HG02970 (cell line): ENCODE data around the gene TACC3.

ENCODE experiments used
- ATAC-seq: cut with Tn5 transposase; IDR thresholded peaks from one replicate; pipeline ENCODE4 v1.9.1; 2021; ENCODE audit warnings: mild to moderate bottlenecking, moderate library complexity, moderate number of reproducible peaks; ENCODE audit not compliant: unreplicated experiment, low FRiP score

TACC3 gene

DNA sequence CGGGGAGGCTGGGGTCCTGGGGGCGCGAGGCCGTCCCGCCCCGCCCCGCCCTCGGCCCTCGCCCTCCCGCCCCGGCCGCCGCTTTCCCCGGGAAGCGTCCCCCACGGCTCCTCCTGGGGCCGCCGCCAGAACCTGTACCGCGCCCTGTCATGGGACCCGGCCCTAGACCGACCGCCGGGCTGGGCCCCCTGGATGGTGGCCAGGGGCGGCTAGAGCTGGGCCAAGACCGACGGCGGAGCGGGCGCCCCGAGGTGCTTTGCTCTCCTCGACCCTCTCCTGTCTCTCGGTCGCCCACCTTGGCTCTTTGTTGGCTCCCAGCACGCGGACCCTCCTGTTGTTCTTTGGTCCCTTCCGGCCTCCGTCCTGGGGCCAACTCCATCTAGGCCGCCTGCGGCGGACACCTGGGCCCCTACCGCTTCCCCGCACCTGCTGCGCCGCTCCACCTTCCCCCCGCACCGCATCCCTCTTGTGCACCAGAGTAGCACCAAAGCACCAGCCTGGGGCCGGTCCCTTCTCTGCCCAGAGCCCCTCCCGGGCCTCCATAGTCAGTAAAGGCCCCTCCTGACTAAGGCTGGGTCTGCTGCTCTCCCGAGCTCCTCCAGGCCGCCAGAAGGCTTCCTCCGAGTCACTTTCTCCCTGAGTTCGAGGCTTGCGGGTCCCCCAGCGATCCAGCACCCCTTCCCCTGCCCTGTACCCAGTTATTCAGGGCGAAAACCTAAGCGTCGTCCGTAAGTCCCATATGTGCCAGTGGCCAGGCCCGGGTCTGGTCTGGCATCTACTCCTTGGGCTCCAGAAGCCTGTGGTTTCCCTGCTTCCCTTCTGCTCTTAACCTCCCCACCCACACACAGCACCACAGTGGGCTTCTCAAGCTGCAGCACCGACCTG lies 587 bp downstream of the TACC3 start:
- ATAC-seq, result no peak

- no peak for ATAC-seq
These were observed 1.3 kb downstream of the TACC3 start for GRCh38 chr4:1722551-1723118.

DNA sequence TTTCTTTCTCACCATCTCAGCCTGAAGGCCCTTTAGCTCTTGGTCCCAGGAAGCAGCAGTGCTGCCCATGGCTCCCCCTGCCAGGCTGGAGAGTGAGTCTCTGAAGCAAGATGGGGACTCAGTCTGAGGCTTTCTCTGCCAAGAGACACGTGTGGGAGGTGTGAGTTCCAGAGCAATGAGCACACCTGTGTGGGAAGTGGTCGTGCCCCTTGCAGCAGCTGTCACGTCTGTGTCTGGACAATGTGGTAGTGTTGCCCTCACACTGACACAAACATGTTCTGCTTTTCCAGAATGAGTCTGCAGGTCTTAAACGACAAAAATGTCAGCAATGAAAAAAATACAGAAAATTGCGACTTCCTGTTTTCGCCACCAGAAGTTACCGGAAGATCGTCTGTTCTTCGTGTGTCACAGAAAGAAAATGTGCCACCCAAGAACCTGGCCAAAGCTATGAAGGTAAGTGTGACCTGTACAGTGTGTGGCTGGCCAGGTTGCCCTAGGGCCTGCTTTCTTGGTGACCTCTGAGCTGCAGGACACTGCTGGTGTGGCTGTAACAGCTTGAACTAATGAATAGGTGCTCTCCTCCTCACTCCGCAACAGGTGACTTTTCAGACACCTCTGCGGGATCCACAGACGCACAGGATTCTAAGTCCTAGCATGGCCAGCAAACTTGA lies 1.9 kb downstream of the TACC3 start:
- ATAC-seq, result no peak

- ATAC-seq, result no peak
These were observed 4.2 kb downstream of the TACC3 start for GRCh38 chr4:1725521-1725920.

DNA sequence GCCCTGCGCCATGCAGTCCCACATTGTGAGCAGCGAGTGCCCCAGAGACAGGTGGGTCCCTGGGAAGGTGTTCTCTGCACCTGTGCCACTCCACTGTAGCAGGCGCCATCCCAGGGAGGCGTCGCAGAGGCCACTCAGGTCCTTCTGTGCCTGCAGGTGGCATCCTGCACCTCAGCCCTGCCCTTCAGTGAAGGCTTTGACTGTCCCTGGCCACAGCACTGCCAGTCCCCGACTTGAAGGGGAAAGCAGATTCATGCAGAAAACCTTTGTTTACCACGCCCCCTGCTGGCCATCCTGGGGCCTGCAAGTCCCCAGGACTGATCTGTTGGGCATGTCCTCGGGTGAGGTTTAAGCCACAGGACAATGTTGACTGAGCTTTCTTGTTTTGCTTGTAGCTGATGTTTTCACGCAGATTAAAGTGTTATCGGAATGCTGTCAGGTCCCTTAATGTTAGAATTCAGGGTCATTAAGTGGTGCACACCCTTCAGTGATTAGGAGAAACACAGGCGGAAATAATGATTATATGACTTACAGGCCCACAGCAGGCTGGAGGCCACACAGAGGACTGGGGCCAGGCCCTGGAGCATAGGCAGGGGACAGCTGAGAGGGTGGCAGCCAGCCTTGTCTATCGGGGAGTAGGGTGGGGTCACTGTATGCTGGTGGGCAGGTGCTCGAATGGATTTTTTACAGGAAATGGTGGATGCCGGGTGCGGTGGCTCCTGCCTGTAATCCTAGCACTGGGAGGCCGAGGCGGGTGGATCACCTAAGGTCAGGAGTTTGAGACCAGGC lies 5.0 kb downstream of the TACC3 start:
- no peak for ATAC-seq

DNA sequence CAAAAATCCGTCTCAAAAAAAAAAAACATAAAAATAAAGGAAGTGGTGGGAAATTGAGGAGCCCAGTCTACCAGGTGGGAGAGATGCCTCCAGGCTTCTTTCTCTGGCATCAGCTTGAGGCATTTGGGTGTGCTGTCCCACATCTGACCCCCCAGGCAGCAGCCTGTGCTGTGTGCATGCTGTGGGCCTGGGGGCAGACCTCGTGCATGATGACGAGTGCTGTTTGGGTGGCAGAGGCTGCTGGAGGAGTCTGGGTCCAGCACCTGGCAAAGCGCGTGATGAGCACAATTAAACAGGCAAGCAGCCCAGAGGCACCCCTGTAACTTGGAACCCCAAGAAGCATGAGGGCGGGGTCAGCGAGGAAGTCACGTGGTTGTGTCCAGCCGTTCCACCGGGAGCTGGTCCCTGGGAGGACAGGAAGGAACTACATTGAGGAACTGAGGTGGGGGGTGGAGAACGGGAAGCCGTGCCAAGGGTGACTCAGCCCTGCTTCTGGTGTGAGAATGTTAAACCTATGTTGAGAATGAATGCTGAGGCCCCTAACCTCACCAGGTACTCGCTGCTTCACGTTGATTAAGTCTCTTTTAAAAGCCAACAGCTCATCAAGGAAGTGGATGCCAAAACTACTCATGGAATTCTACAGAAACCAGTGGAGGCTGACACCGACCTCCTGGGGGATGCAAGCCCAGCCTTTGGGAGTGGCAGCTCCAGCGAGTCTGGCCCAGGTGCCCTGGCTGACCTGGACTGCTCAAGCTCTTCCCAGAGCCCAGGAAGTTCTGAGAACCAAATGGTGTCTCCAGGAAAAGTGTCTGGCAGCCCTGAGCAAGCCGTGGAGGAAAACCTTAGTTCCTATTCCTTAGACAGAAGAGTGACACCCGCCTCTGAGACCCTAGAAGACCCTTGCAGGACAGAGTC lies 6.1 kb downstream of the TACC3 start:
- no peak for ATAC-seq

DNA sequence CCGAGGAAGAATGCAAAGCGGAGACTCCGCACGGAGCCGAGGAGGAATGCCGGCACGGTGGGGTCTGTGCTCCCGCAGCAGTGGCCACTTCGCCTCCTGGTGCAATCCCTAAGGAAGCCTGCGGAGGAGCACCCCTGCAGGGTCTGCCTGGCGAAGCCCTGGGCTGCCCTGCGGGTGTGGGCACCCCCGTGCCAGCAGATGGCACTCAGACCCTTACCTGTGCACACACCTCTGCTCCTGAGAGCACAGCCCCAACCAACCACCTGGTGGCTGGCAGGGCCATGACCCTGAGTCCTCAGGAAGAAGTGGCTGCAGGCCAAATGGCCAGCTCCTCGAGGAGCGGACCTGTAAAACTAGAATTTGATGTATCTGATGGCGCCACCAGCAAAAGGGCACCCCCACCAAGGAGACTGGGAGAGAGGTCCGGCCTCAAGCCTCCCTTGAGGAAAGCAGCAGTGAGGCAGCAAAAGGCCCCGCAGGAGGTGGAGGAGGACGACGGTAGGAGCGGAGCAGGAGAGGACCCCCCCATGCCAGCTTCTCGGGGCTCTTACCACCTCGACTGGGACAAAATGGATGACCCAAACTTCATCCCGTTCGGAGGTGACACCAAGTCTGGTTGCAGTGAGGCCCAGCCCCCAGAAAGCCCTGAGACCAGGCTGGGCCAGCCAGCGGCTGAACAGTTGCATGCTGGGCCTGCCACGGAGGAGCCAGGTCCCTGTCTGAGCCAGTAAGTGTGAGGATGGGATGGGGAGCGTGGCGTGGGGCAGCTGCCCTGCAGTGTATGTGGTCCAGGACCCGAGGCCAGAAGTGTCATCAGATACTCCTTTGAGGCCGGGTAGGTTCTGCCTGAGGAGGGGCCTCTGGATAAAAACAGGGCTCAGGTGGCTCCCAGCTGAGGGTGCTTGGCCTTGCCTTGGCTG lies 7.0 kb downstream of the TACC3 start:
- no peak for ATAC-seq

DNA sequence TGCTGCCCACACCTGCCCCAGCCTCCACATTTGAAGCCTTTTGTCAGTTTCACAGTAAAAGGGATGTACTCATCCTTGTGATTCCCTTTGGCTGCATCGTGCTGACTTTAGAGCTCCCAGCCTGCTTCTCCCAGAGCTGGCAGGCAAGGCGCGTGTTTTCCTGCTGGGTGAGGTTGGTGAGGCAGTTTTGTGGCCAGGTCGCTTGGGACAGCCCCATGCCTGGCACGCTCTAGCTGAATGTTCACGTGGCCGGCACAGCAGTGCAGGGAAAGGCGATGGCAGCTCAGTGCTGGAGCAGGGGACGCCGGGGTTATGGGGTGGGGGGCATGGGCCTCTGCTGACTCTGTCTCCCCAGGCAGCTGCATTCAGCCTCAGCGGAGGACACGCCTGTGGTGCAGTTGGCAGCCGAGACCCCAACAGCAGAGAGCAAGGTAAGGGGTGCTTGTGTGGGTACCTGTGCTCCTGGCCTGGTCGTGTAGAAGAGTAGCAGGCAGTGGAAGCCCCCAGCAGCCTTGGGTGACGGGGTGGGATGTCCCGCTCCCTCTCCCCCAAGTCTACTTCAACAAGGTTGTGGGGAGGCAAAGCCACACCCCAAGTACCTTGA lies 9.3 kb downstream of the TACC3 start:
- no peak for ATAC-seq

DNA sequence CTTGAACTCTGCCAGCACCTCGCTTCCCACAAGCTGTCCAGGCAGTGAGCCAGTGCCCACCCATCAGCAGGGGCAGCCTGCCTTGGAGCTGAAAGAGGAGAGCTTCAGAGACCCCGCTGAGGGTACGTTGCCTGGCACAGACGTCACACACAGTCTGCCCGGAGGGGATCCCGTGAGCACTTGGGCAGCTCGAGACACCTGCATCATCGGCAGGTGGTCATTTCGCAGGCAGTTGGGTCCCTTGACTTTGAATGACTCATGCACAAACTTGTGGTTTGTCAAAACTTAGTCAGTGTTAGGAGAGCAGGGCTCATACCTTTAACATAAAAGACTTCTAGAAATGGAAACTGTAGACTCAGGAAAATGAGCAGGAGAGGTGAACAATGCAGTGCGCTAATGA lies 9.9 kb downstream of the TACC3 start:
- ATAC-seq, result no peak

- ATAC-seq, result no peak
These were observed 11.6 kb downstream of the TACC3 start for GRCh38 chr4:1732911-1733310.

DNA sequence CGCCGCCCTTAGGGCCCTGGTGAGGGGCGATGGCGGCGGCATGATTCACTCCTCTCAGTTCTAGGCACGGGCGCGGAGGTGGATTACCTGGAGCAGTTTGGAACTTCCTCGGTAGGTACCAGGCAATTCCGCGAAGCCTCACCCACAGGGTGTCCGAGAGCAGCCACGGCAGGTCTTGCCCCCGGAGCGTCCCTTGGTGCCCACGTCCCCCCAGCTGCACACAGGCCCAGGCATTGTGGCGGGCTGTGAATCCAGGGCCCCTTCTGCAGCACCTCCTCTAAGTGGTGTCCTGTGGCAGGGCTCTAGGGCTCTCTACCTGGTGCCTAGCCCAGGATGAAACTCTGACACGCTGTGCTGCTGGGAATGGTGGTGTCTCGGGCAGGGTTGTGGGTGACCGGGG lies 13.9 kb downstream of the TACC3 start:
- ATAC-seq, result no peak

GRCh38 chr4:1736812-1737211 lies 15.5 kb downstream of the TACC3 start:
- ATAC-seq, result no peak

DNA sequence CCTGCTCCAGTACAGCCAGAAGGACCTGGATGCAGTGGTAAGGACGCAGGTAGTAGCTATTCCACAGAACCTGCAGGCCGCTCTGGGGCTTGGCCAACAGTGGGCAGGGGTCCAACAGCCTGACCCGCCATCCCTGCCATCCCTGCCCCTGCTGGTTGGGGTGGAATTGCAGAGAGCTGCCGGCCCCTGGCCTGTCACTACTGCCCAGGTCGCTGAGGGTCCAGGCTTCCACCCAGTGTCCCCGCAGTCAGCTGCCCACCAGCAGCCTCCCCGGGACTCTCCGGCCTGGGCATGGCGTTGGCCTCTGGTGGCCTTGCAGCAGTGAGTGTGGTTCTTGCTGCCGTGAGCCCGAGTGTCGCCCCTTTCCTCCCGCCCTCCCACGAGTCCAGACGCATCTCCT lies 16.3 kb downstream of the TACC3 start:
- ATAC-seq, result no peak

GRCh38 chr4:1738410-1738809 lies 17.1 kb downstream of the TACC3 start:
- no peak for ATAC-seq

GRCh38 chr4:1739358-1739757 lies 18.0 kb downstream of the TACC3 start:
- ATAC-seq, result no peak

DNA sequence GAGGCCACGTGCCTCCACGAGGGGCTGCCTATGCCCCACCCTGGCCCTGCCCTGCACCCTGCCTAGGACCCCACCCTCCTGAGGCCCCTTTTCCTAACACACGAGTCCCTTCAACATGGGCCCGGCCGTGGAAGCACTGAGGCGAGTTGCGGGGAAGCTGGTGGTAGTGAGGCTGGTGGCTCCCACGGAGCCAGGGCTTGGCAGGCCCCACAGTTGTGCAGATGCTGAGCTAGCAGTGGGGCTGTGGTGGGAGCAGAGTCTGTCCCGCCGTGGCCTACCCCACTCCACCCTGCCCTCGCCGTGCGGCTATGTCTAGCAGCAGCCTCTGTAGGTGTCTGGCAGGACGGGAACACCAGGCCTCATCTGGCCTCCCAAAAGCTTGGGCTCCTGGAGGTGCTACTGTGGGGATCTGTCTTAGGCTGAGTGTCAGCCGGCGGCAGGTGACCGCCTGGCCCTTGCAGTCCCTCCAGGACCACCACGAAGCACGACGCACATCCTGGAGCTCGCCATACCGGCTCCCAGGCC lies 18.8 kb downstream of the TACC3 start:
- no peak for ATAC-seq

- ATAC-seq, result no peak
These were observed 19.9 kb downstream of the TACC3 start for GRCh38 chr4:1741208-1741607.

- ATAC-seq, result no peak
These were observed 22.2 kb downstream of the TACC3 start for GRCh38 chr4:1743551-1743950.
